GM12892 (cell line): Measurements from ENCODE around the gene APOB.

Experiments
- POLR2A ChIP-seq: IDR thresholded peaks from 2 replicates; pipeline ENCODE4 v1.6.1; 2011; ENCODE audit warnings: low read depth, low read length, control low read depth
- POLR2AphosphoS5 ChIP-seq: IDR thresholded peaks from 2 replicates; pipeline ENCODE4 v1.6.1; 2011; ENCODE audit warnings: low read depth, low read length, control low read depth
- TAF1 ChIP-seq: IDR thresholded peaks from 2 replicates; pipeline ENCODE4 v1.6.1; 2011; ENCODE audit warnings: low read depth, mild to moderate bottlenecking, control low read depth, low read length, borderline replicate concordance

GRCh38 chr2:21013043-21013816 lies 30.6 kb downstream of the APOB start:
- TF ChIP-seq POLR2A (no peak), POLR2AphosphoS5 (no peak), TAF1 (no peak)
